H1 (cell line): ENCODE measurements around the gene IFT172. TPM values are rescaled to one million over a fixed set of nuclear protein-coding genes. Genes with fewer than 3 reads are reported as not detected.

Source experiments
- CTCF ChIA-PET: fragments of 300-600 bp; sonication (Branson Sonifier 250); formaldehyde crosslinking; loops from one replicate; lab custom pipeline; 2021; ENCODE audit not compliant: partially characterized antibody; lab: Charles Lee
- POLR2A ChIA-PET: fragments of 300-600 bp; sonication (Branson Sonifier 250); formaldehyde crosslinking; loops from one replicate; lab custom pipeline; 2021; ENCODE audit warnings: inconsistent platforms; ENCODE audit not compliant: partially characterized antibody; lab: Charles Lee
- DNase-seq, 2 experiments: peaks; one replicate each; pipeline versions ENCODE4 v3.0.0 to v3.0.0-alpha.2; 2010 to 2022; ENCODE audit warnings: low spot score in 2 of 2, low read depth in 1 of 2, mixed read lengths in 1 of 2
- FAIRE-seq: peaks from 2 replicates; lab custom pipeline; 2011; peaks lifted over from hg19 to GRCh38; lab: Jason Lieb, UNC
- H2AFZ ChIP-seq: 2 replicates; pipeline ENCODE4 v1.8.1; 2012; ENCODE audit warnings: low read length, inconsistent platforms
- H2AK5ac ChIP-seq: 2 replicates; pipeline ENCODE4 v1.6.1; 2013; ENCODE audit warnings: low read depth, low read length
- H2BK120ac ChIP-seq: replicated peaks from 2 replicates; pipeline ENCODE3; 2013; ENCODE audit warnings: low read depth, low read length, inconsistent platforms
- H2BK12ac ChIP-seq: 2 replicates; pipeline ENCODE4 v1.6.1; 2013; ENCODE audit warnings: low read depth, low read length
- H2BK15ac ChIP-seq: 2 replicates; pipeline ENCODE4 v1.6.1; 2013; ENCODE audit warnings: low read length
- H2BK20ac ChIP-seq: 2 replicates; pipeline ENCODE4 v1.6.1; 2013; ENCODE audit warnings: low read length
- H2BK5ac ChIP-seq: 2 replicates; pipeline ENCODE4 v1.6.1; 2013; ENCODE audit warnings: low read depth, low read length
- H3K14ac ChIP-seq: 2 replicates; pipeline ENCODE4 v1.6.1; 2013; ENCODE audit warnings: inconsistent platforms; ENCODE audit not compliant: insufficient read length
- H3K18ac ChIP-seq: 2 replicates; pipeline ENCODE4 v1.6.1; 2013; ENCODE audit warnings: low read length; ENCODE audit errors: extremely low read depth
- H3K23ac ChIP-seq: 2 replicates; pipeline ENCODE4 v1.6.1; 2013; ENCODE audit warnings: inconsistent platforms; ENCODE audit not compliant: insufficient read length
- H3K23me2 ChIP-seq: 2 replicates; pipeline ENCODE4 v1.6.1; 2013; ENCODE audit warnings: low read depth, low read length
- H3K27ac ChIP-seq: 2 replicates; pipeline ENCODE4 v1.6.1; 2011; ENCODE audit warnings: low read depth, low read length, inconsistent platforms
- H3K27me3 ChIP-seq, 4 experiments: replicated peaks in 1 of 4; 1 replicate in 1 of 4; 2 replicates in 3 of 4; pipeline versions ENCODE4 v1.6.1 to v1.8.1; 2011 to 2013; ENCODE audit warnings: low read length in 3 of 4, mild to moderate bottlenecking in 3 of 4, inconsistent platforms in 2 of 4, mixed read lengths in 2 of 4, moderate library complexity in 1 of 4; ENCODE audit not compliant: control insufficient read depth in 3 of 4, insufficient read depth in 3 of 4; ENCODE audit errors: extremely low read depth in 1 of 4
- H3K36me3 ChIP-seq, 4 experiments: 2 replicates each; pipeline versions ENCODE4 v1.6.1 to v1.8.1; 2011 to 2013; ENCODE audit warnings: mild to moderate bottlenecking in 4 of 4, low read length in 3 of 4, moderate library complexity in 2 of 4, control low read depth in 1 of 4, inconsistent platforms in 1 of 4; ENCODE audit not compliant: insufficient read depth in 4 of 4, control insufficient read depth in 2 of 4
- H3K4ac ChIP-seq: replicated peaks from 2 replicates; pipeline ENCODE3; 2013; ENCODE audit warnings: low read length, low read depth, mixed read lengths, inconsistent platforms; ENCODE audit not compliant: insufficient read length
- H3K4me1 ChIP-seq, 4 experiments: replicated peaks in 1 of 4; 1 replicate in 1 of 4; 2 replicates in 3 of 4; pipeline versions ENCODE4 v1.6.1 to v1.8.1; 2011 to 2013; ENCODE audit warnings: low read length in 3 of 4, inconsistent platforms in 2 of 4, mixed read lengths in 1 of 4; ENCODE audit not compliant: insufficient read depth in 4 of 4, control insufficient read depth in 3 of 4
- H3K4me2 ChIP-seq, 2 experiments: 2 replicates each; pipeline versions ENCODE4 v1.6.1 to v1.8.1; 2011 to 2013; ENCODE audit warnings: low read depth in 2 of 2, low read length in 2 of 2, control low read depth in 1 of 2, inconsistent platforms in 1 of 2, mild to moderate bottlenecking in 1 of 2; ENCODE audit not compliant: insufficient read depth in 1 of 2
- H3K4me3 ChIP-seq, 4 experiments: fragments of 200-600, 300-600 bp in 1 of 4; sonication (generic), shearing (Covaris generic), sonication (Bioruptor Twin) in 1 of 4; 2 replicates each; pipeline versions ENCODE4 v1.5.1 to v1.8.1; 2011 to 2016; ENCODE audit warnings: low read length in 4 of 4, low read depth in 3 of 4, control low read depth in 2 of 4, inconsistent platforms in 2 of 4, mild to moderate bottlenecking in 2 of 4, mixed read lengths in 1 of 4, moderate library complexity in 1 of 4; ENCODE audit not compliant: insufficient read depth in 2 of 4; ENCODE audit errors: extremely low read depth in 1 of 4
- H3K56ac ChIP-seq: replicated peaks from 2 replicates; pipeline ENCODE3; 2013; ENCODE audit warnings: low read depth, mild to moderate bottlenecking, mixed read lengths, low read length, inconsistent platforms; ENCODE audit not compliant: insufficient read length
- H3K79me1 ChIP-seq: 2 replicates; pipeline ENCODE4 v1.6.1; 2013; ENCODE audit warnings: low read depth, low read length, control low read depth
- H3K79me2 ChIP-seq, 2 experiments: 2 replicates each; pipeline versions ENCODE4 v1.6.1 to v1.8.1; 2012 to 2013; ENCODE audit warnings: low read length in 2 of 2, mild to moderate bottlenecking in 2 of 2, inconsistent platforms in 1 of 2; ENCODE audit not compliant: insufficient read depth in 2 of 2, control insufficient read depth in 1 of 2
- H3K9ac ChIP-seq, 4 experiments: replicated peaks in 1 of 4; 1 replicate in 1 of 4; 2 replicates in 3 of 4; pipeline versions ENCODE4 v1.6.1 to v1.8.1; 2011 to 2013; ENCODE audit warnings: low read depth in 3 of 4, low read length in 3 of 4, control low read depth in 2 of 4, mild to moderate bottlenecking in 2 of 4, moderate library complexity in 2 of 4, inconsistent platforms in 1 of 4; ENCODE audit errors: extremely low read depth in 1 of 4
- H3K9me3 ChIP-seq, 2 experiments: 2 replicates each; pipeline versions ENCODE4 v1.6.1 to v1.8.1; 2012 to 2013; ENCODE audit warnings: mild to moderate bottlenecking in 2 of 2, moderate library complexity in 2 of 2, control low read depth in 1 of 2, inconsistent platforms in 1 of 2, low read depth in 1 of 2, low read length in 1 of 2, mixed read lengths in 1 of 2; ENCODE audit not compliant: insufficient read depth in 2 of 2
- H4K20me1 ChIP-seq, 2 experiments: replicated peaks in 1 of 2; 2 replicates each; pipeline versions ENCODE3 to v1.8.1; 2011 to 2013; ENCODE audit warnings: inconsistent platforms in 2 of 2, low read length in 2 of 2, mild to moderate bottlenecking in 1 of 2; ENCODE audit not compliant: insufficient read depth in 2 of 2, control insufficient read depth in 1 of 2
- H4K5ac ChIP-seq: 2 replicates; pipeline ENCODE4 v1.6.1; 2013; ENCODE audit warnings: low read length, low read depth, mixed read lengths, inconsistent platforms; ENCODE audit not compliant: insufficient read length
- H4K8ac ChIP-seq: 2 replicates; pipeline ENCODE4 v1.8.0; 2013; ENCODE audit warnings: mild to moderate bottlenecking, moderate library complexity, low read length, inconsistent platforms; ENCODE audit not compliant: insufficient read depth; ENCODE audit errors: extremely low read depth
- H4K91ac ChIP-seq: replicated peaks from 2 replicates; pipeline ENCODE3; 2013; ENCODE audit warnings: low read length, mixed read lengths, inconsistent platforms; ENCODE audit not compliant: insufficient read length
- ASH2L ChIP-seq: fragments of 200-600, 300-600 bp; sonication (generic); IDR thresholded peaks from one replicate; pipeline ENCODE4 v1.7.1; 2017; ENCODE audit warnings: low read length
- CEBPB ChIP-seq: IDR thresholded peaks from 2 replicates; pipeline ENCODE4 v1.6.1; 2012; ENCODE audit warnings: low read depth, low read length
- CHD2 ChIP-seq: IDR thresholded peaks from 2 replicates; pipeline ENCODE4 v1.6.1; 2012; ENCODE audit warnings: low read length, improper control_type of control experiment
- CREB1 ChIP-seq: IDR thresholded peaks from 2 replicates; pipeline ENCODE4 v1.6.1; 2012; ENCODE audit warnings: inconsistent platforms
- EGR1 ChIP-seq: IDR thresholded peaks from 2 replicates; pipeline ENCODE4 v1.6.1; 2011; ENCODE audit warnings: low read depth, low read length, borderline replicate concordance
- KDM4A ChIP-seq: IDR thresholded peaks from one replicate; pipeline ENCODE4 v1.7.1; 2012; ENCODE audit warnings: low read depth, mild to moderate bottlenecking, moderate library complexity, low read length, inconsistent platforms; ENCODE audit not compliant: severe bottlenecking
- RAD21 ChIP-seq, 2 experiments: IDR thresholded peaks in 1 of 2; conservative IDR thresholded peaks in 1 of 2; 2 replicates each; pipeline ENCODE4 v1.6.1; 2011; ENCODE audit warnings: low read depth in 2 of 2, low read length in 2 of 2, improper control_type of control experiment in 1 of 2, inconsistent platforms in 1 of 2, mild to moderate bottlenecking in 1 of 2, moderate library complexity in 1 of 2
- WGBS, 2 experiments: shearing (Covaris generic) in 1 of 2; methylation state at CpG; one replicate each; pipeline versions ENCODE4 v1.1.6 to v1.1.7; 2013 to 2015; ENCODE audit warnings: low lambda C conversion rate in 2 of 2, mixed read lengths in 2 of 2, inconsistent platforms in 1 of 2, low coverage in 1 of 2, missing lambda C conversion rate in 1 of 2; ENCODE audit not compliant: insufficient replicate concordance in 2 of 2, insufficient coverage in 1 of 2, insufficient read length in 1 of 2; ENCODE audit errors: extremely low coverage in 1 of 2, missing lambda C conversion rate in 1 of 2; 5-methylcytosine and 5-hydroxymethylcytosine counted together
- polyA plus RNA-seq, 7 experiments: library from polyadenylated mRNA; depleted of rRNA in 3 of 7; stranded (reverse) in 5 of 7; unstranded in 2 of 7; fragments of >200 nt in 5 of 7; fragments of 200-250 nt in 2 of 7; gene quantifications; 1 replicate in 5 of 7; 2 replicates in 1 of 7; 4 replicates in 1 of 7; pipeline versions ENCODE4 v1.2.1 to v1.2.3, GENCODE V29; 2011 to 2013; ENCODE audit warnings: missing spikeins in 2 of 7, mixed read lengths in 2 of 7
- total RNA-seq: library from RNA; stranded (reverse); fragmentation: NEBNext Ultra II Directional; extraction: Animal tissue kit (Norgen Biotek cat#: 25700); gene quantifications from 2 replicates; pipeline ENCODE4 v1.2.1, GENCODE V29; 2021
- TF ChIP-seq, protein P1 (sequence below): IDR thresholded peaks from 2 replicates; pipeline ENCODE4 v1.6.1; 2011; ENCODE audit warnings: low read length, improper control_type of control experiment
- TF ChIP-seq, protein P2 (sequence below): IDR thresholded peaks from 2 replicates; pipeline ENCODE4 v1.6.1; 2012; ENCODE audit warnings: inconsistent platforms

IFT172 gene
- total and polyA plus RNA-seq, 2 of the 8 experiments (the other 6 are each of a cell fraction or from before 2014, with no cell fraction given) = 13.5 to 14.0 TPM

DNA sequence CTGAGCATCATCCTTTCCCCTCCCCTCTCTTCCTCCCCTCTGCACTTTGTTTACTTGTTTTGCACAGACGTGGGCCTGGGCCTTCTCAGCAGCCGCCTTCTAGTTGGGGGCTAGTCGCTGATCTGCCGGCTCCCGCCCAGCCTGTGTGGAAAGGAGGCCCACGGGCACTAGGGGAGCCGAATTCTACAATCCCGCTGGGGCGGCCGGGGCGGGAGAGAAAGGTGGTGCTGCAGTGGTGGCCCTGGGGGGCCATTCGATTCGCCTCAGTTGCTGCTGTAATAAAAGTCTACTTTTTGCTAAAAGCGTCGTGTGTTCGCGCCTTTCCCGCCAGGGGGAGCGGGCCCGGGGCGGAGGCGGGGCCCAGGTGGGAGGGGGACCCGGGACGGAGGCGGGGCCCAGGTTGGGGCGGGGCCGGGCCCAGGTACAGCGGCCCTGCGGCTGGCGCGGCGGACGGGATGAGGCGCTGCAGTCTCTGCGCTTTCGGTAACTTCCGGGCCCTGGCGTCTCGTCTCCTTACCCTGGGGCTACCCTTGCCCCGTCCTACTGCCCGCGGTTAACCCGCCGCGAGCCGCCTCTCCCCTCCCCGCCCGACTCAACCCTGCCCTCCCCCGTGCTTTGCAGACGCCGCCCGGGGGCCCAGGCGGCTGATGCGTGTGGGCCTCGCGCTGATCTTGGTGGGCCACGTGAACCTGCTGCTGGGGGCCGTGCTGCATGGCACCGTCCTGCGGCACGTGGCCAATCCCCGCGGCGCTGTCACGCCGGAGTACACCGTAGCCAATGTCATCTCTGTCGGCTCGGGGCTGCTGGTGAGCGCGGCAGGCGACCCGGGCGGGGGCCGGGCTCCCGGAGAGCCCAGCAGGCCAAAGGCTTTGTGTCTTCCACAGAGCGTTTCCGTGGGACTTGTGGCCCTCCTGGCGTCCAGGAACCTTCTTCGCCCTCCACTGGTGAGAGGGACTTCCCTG, 47.3 kb downstream of the IFT172 start, which contains the start of gene KRTCAP3:
KRTCAP3 (plus strand) TSS at position 424 of the 962 bp plus-strand sequence; CDS start at position 456, 32 bp downstream.
- no peak within 1 kb of the TSS; the same call in 1 of the 2 replicates for H2AFZ ChIP-seq
- H3K36me3 ChIP-seq = peaks cover 9 to 36% (median 19%) of the 10 kb centered on the region in 4 experiments
- peak within 1 kb of the TSS; percentile 49 to 76 (median 63) for H3K4me3 ChIP-seq
- peak within 1 kb of the TSS; percentile 11 for H4K91ac ChIP-seq
- H2BK120ac ChIP-seq = no peak within 1 kb of the TSS
- FAIRE-seq = no peak
- peak within 1 kb of the TSS in 3 of 4 experiments; percentile 54 to 65 (median 55); a peak in 6 of 7 replicates for H3K9ac ChIP-seq
- no peaks in the 10 kb centered on the region for H4K20me1 ChIP-seq
- 13% methylated on average over 43 of the region's 80 CpGs; no CpG with 5 or more reads in 1 of the 2 experiments for WGBS, 2 experiments
- H3K79me1 ChIP-seq = no peaks in the 10 kb centered on the region; the same call in 1 of the 2 replicates
- peak within 1 kb of the TSS; percentile 87 for H3K18ac ChIP-seq
- H3K79me2 ChIP-seq = no peaks in the 10 kb centered on the region
- H3K4me2 ChIP-seq = peak within 1 kb of the TSS; percentile 84 to 89
- H3K23me2 ChIP-seq = peaks cover 8% of the 10 kb centered on the region
- H3K23ac ChIP-seq = no peak within 1 kb of the TSS
- no peaks in the 10 kb centered on the region for H3K27me3 ChIP-seq
- no peak within 1 kb of the TSS for H3K14ac ChIP-seq
- H4K5ac ChIP-seq = peak within 1 kb of the TSS; percentile 8
- peak within 1 kb of the TSS; percentile 78; the same call in 1 of the 2 replicates for H2BK5ac ChIP-seq
- peak within 1 kb of the TSS; percentile 82 for H4K8ac ChIP-seq
- ChIA-PET CTCF (interaction anchor here (0.8 to 2.3 kb wide), 12 partner anchors 11 to 191 kb away, joined by 3 to 24 read pairs (median 4); partner anchors contain the start of genes CCDC121 and GPN1), POLR2A (interaction anchor here (0.8 to 4.2 kb wide), 7 partner anchors 13 to 182 kb away, joined by 3 to 19 read pairs (median 4); partner anchors contain the start of genes NRBP1, PPM1G and ZNF513)
- H3K4ac ChIP-seq = no peak within 1 kb of the TSS
- no peaks in the 10 kb centered on the region for H3K9me3 ChIP-seq
- H2AK5ac ChIP-seq = no peak within 1 kb of the TSS
- H2BK20ac ChIP-seq = no peak within 1 kb of the TSS
- peak within 1 kb of the TSS; percentile 39 for H3K56ac ChIP-seq
- DNase-seq = peak; percentile 53 to 94
- H2BK15ac ChIP-seq = no peak within 1 kb of the TSS; the same call in 1 of the 2 replicates
- H3K4me1 ChIP-seq = peaks cover 0 to 14% (median 8%) of the 10 kb centered on the region in 4 experiments; a peak in 5 of 7 replicates
- no peak within 1 kb of the TSS for H3K27ac ChIP-seq
- 0 out of 2 replicates have a peak within 1 kb of the TSS, but pooled peaks have one; percentile 13 for H2BK12ac ChIP-seq
- TF ChIP-seq, protein P1, sequence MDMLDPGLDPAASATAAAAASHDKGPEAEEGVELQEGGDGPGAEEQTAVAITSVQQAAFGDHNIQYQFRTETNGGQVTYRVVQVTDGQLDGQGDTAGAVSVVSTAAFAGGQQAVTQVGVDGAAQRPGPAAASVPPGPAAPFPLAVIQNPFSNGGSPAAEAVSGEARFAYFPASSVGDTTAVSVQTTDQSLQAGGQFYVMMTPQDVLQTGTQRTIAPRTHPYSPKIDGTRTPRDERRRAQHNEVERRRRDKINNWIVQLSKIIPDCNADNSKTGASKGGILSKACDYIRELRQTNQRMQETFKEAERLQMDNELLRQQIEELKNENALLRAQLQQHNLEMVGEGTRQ = peak; percentile 46; the same call in 1 of the 2 replicates
- peak; percentile 67 for TF ChIP-seq ASH2L
- peak; percentile 19; the same call in 1 of the 2 replicates for TF ChIP-seq CREB1
- TF ChIP-seq, protein P2, sequence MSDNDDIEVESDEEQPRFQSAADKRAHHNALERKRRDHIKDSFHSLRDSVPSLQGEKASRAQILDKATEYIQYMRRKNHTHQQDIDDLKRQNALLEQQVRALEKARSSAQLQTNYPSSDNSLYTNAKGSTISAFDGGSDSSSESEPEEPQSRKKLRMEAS = peak; percentile 98
- TF ChIP-seq EGR1 = no peak
- peak; percentile 26 to 42; a peak in 2 of 4 replicates for TF ChIP-seq RAD21 (IDR thresholded peaks at IDR 0.05 in 1 of 2, conservative IDR thresholded peaks at IDR 0.05 in 1 of 2; ENCODE audit: low read depth in 2 of 2, low read length in 2 of 2)
- TF ChIP-seq KDM4A = peak; percentile 76
- no peak for TF ChIP-seq CHD2
- no peak for TF ChIP-seq CEBPB
